ENCODE results near the gene CAMK1D. TPM values are rescaled to one million over a fixed set of nuclear protein-coding genes. Genes with fewer than 3 reads are reported as not detected.

CAMK1D gene
- total and polyA plus RNA-seq, 10 of the 15 experiments (the other 5 are each of a cell fraction or from before 2014, with no cell fraction given), result 2.1 to 35.5 (median 14.7) TPM

DNA sequence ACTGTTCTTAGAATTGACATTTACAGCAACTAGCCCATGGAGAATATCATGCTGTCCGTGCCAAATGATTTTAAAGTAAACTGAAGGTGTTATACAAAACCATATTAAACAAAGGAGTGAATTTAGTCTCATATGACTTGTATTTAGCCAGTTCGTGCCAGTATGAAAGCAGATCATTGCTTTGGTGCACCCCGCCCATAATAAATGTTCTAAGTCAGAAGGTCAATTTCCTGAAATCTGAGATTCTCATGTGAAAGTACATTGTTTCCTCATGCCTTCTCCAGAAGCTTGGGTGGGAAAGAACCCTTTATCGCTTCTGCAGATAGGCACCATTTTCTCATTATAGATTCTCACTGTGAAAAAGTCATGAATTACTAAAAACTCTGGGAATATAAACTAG is 106.4 kb downstream of the CAMK1D start:
- Histone ChIP-seq H3K27me3 (replicated peaks in 1 of 2; ENCODE audit: control insufficient read depth in 2 of 2, insufficient read depth in 2 of 2, low read length in 1 of 2) (no peaks in the 10 kb centered on the region), H3K79me2 (ENCODE audit: control insufficient read depth, insufficient read depth, low read length) (peaks cover 1% of the 10 kb centered on the region), H4K20me1 (ENCODE audit: control insufficient read depth, insufficient read depth) (no peaks in the 10 kb centered on the region), H3K4me1 (ENCODE audit: control insufficient read depth, insufficient read depth, low read length) (no peaks in the 10 kb centered on the region), H3K9me3 (replicated peaks; ENCODE audit: control insufficient read depth, insufficient read depth, low read length) (no peaks in the 10 kb centered on the region), H3K4me2 (ENCODE audit: control insufficient read depth, insufficient read depth) (no peak overlapping the region), H2AFZ (ENCODE audit: control insufficient read depth, low read depth, low read length) (no peak overlapping the region), H3K36me3 (ENCODE audit: control insufficient read depth in 2 of 2, insufficient read depth in 2 of 2, low read length in 1 of 2) (no peaks in the 10 kb centered on the region; a peak in 1 of 4 replicates), H3K9ac (ENCODE audit: control insufficient read depth, insufficient read depth, low read length) (no peak overlapping the region), H3K27ac (ENCODE audit: control insufficient read depth, insufficient read depth) (no peak overlapping the region), H3K4me3 (no peak overlapping the region)
- ATAC-seq, result no peak
- TF ChIP-seq ZNF274 (IDR thresholded peaks at IDR 0.05; ENCODE audit: insufficient read depth, insufficient read length) (no peak), EGR1 (IDR thresholded peaks at IDR 0.05; ENCODE audit: borderline replicate concordance in 1 of 2, low read depth in 2 of 2, low read length in 2 of 2) (no peak), NFXL1 (IDR thresholded peaks at IDR 0.05; ENCODE audit: borderline replicate concordance) (no peak), SMAD5 (IDR thresholded peaks at IDR 0.05; ENCODE audit: low read depth) (no peak), TARDBP (IDR thresholded peaks at IDR 0.05; ENCODE audit: borderline replicate concordance) (no peak), DPF2 (IDR thresholded peaks at IDR 0.05) (no peak), MYC (IDR thresholded peaks at IDR 0.05; ENCODE audit: insufficient read depth, insufficient read length, insufficient replicate concordance, low read length, severe bottlenecking) (no peak), NFYA (IDR thresholded peaks at IDR 0.05; ENCODE audit: borderline replicate concordance, low read depth, low read length) (no peak)
- ChIA-PET POLR2A (no interaction called here), RAD21 (ENCODE audit: unreplicated experiment) (no interaction called here), SMC1A (ENCODE audit: uncharacterized antibody, unreplicated experiment) (interaction anchor here (1.0 kb wide), 1 partner anchor 51 kb away, joined by 3 read pairs; no protein-coding TSS in a partner anchor), CTCF (interaction anchor here (0.6 kb wide), 2 partner anchors 28 to 29 kb away, joined by 3 read pairs; no protein-coding TSS in a partner anchor)
- WGBS (ENCODE audit: insufficient coverage, insufficient replicate concordance, low lambda C conversion rate, missing lambda C conversion rate), result 98% methylated on average over 4 of the region's 4 CpGs
- intact Hi-C loops (cut with micrococcal nuclease; ENCODE audit: unreplicated experiment) (no loop called here), in situ Hi-C loops (cut with MboI) (no loop called here)
- DNase-seq (ENCODE audit: low read depth, low spot score), result no peak
- FAIRE-seq, result no peak
- no TSS peak for BruUV-seq (replicated peaks)

GRCh38 chr10:12459340-12459739 is 110.0 kb downstream of the CAMK1D start:
- H4K20me1 ChIP-seq (ENCODE audit: control insufficient read depth, insufficient read depth), result no peaks in the 10 kb centered on the region
- H3K79me2 ChIP-seq (ENCODE audit: control insufficient read depth, insufficient read depth, low read length), result peaks cover 6% of the 10 kb centered on the region
- FAIRE-seq, result no peak
- H3K4me3 ChIP-seq, result no peak overlapping the region
- no peaks in the 10 kb centered on the region; a peak in 1 of 4 replicates for H3K36me3 ChIP-seq (ENCODE audit: control insufficient read depth in 2 of 2, insufficient read depth in 2 of 2, low read length in 1 of 2)
- ChIA-PET SMC1A (ENCODE audit: uncharacterized antibody, unreplicated experiment) (interaction anchor here (0.6 to 1.7 kb wide), 3 partner anchors 10 to 36 kb away, joined by 4 to 6 read pairs (median 5); no protein-coding TSS in a partner anchor), CTCF (interaction anchor here (1.0 kb wide), 1 partner anchor 68 kb away, joined by 3 read pairs; no protein-coding TSS in a partner anchor), POLR2A (interaction anchor here (0.6 kb wide), 1 partner anchor 212 kb away, joined by 4 read pairs; no protein-coding TSS in a partner anchor), RAD21 (ENCODE audit: unreplicated experiment) (interaction anchor here (1.3 kb wide), 1 partner anchor 25 kb away, joined by 3 read pairs; no protein-coding TSS in a partner anchor)
- H3K27me3 ChIP-seq (replicated peaks in 1 of 2; ENCODE audit: control insufficient read depth in 2 of 2, insufficient read depth in 2 of 2, low read length in 1 of 2), result no peaks in the 10 kb centered on the region
- no peak overlapping the region for H3K9ac ChIP-seq (ENCODE audit: control insufficient read depth, insufficient read depth, low read length)
- no peak for ATAC-seq
- H3K9me3 ChIP-seq (replicated peaks; ENCODE audit: control insufficient read depth, insufficient read depth, low read length), result peaks cover 5% of the 10 kb centered on the region
- in situ Hi-C loops (cut with MboI) (no loop called here), intact Hi-C loops (cut with micrococcal nuclease; ENCODE audit: unreplicated experiment) (no loop called here)
- no peak overlapping the region for H3K4me2 ChIP-seq (ENCODE audit: control insufficient read depth, insufficient read depth)
- no peak for DNase-seq (ENCODE audit: low read depth, low spot score)
- no TSS peak for BruUV-seq (replicated peaks)
- WGBS (ENCODE audit: insufficient coverage, insufficient replicate concordance, low lambda C conversion rate, missing lambda C conversion rate), result 95% methylated on average over 4 of the region's 4 CpGs
- H2AFZ ChIP-seq (ENCODE audit: control insufficient read depth, low read depth, low read length), result no peak overlapping the region
- H3K27ac ChIP-seq (ENCODE audit: control insufficient read depth, insufficient read depth), result no peak overlapping the region
- H3K4me1 ChIP-seq (ENCODE audit: control insufficient read depth, insufficient read depth, low read length), result peaks cover 17% of the 10 kb centered on the region
- no peak for TF ChIP-seq RUNX3 (IDR thresholded peaks at IDR 0.05; ENCODE audit: low read length)
- TF ChIP-seq IKZF1 (conservative IDR thresholded peaks at IDR 0.05), result no peak
- TF ChIP-seq, protein P1, sequence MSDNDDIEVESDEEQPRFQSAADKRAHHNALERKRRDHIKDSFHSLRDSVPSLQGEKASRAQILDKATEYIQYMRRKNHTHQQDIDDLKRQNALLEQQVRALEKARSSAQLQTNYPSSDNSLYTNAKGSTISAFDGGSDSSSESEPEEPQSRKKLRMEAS (IDR thresholded peaks at IDR 0.05; ENCODE audit: low read depth, low read length), result no peak
- no peak for TF ChIP-seq CBFB (IDR thresholded peaks at IDR 0.05; ENCODE audit: low read depth)
- TF ChIP-seq, protein P2, sequence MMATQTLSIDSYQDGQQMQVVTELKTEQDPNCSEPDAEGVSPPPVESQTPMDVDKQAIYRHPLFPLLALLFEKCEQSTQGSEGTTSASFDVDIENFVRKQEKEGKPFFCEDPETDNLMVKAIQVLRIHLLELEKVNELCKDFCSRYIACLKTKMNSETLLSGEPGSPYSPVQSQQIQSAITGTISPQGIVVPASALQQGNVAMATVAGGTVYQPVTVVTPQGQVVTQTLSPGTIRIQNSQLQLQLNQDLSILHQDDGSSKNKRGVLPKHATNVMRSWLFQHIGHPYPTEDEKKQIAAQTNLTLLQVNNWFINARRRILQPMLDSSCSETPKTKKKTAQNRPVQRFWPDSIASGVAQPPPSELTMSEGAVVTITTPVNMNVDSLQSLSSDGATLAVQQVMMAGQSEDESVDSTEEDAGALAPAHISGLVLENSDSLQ (IDR thresholded peaks at IDR 0.05), result no peak
- TF ChIP-seq, protein P3, sequence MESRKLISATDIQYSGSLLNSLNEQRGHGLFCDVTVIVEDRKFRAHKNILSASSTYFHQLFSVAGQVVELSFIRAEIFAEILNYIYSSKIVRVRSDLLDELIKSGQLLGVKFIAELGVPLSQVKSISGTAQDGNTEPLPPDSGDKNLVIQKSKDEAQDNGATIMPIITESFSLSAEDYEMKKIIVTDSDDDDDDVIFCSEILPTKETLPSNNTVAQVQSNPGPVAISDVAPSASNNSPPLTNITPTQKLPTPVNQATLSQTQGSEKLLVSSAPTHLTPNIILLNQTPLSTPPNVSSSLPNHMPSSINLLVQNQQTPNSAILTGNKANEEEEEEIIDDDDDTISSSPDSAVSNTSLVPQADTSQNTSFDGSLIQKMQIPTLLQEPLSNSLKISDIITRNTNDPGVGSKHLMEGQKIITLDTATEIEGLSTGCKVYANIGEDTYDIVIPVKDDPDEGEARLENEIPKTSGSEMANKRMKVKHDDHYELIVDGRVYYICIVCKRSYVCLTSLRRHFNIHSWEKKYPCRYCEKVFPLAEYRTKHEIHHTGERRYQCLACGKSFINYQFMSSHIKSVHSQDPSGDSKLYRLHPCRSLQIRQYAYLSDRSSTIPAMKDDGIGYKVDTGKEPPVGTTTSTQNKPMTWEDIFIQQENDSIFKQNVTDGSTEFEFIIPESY (IDR thresholded peaks at IDR 0.05), result no peak
- no peak for TF ChIP-seq SREBF2 (IDR thresholded peaks at IDR 0.05; ENCODE audit: low read length)

All from GM12878 (cell line).